K562 (cell line): ENCODE measurements around the gene SH3BGRL2. TPM values are rescaled to one million over a fixed set of nuclear protein-coding genes. Genes with fewer than 3 reads are reported as not detected.

ENCODE experiments used
- ATAC-seq: fragments of 200-7000 bp; cut with Tn5 transposase; 3 replicates; pipeline ENCODE4 v1.9.1; 2020; ENCODE audit warnings: moderate library complexity
- BruUV-seq: library from RNA; stranded (reverse); fragments of 400-500 nt; replicated peaks from 2 replicates; lab custom pipeline; 2021; lab: Mats Ljungman, UMichigan
- CTCF ChIA-PET: fragments of 300-600 bp; formaldehyde crosslinking; extraction: SDS; loops from one replicate; lab custom pipeline; 2021; ENCODE audit warnings: low intra/inter-chr PET ratio; lab: Yijun Ruan, JAX
- POLR2A ChIA-PET: fragments of 300-600, 350-650 bp; sonication (Branson Sonifier 250); formaldehyde crosslinking; extraction: SDS; loops from one replicate; lab custom pipeline; 2021; ENCODE audit warnings: antibody characterized with exemption, inconsistent platforms; lab: Yijun Ruan, JAX
- DNase-seq, 4 experiments: peaks; one replicate each; pipeline versions ENCODE4 v3.0.0 to v3.0.0-alpha.2; 2011 to 2018; ENCODE audit warnings: low spot score in 3 of 4, mixed read lengths in 3 of 4; ENCODE audit errors: extremely low read depth in 1 of 4
- FAIRE-seq: peaks from 2 replicates; lab custom pipeline; 2011; peaks lifted over from hg19 to GRCh38; lab: Jason Lieb, UNC
- H2AFZ ChIP-seq: 2 replicates; pipeline ENCODE4 v1.6.0; 2011; ENCODE audit warnings: low read depth, low read length, control low read depth, inconsistent platforms
- H3K27ac ChIP-seq: fragments of 200-600 bp; 3 replicates; pipeline ENCODE4 v1.8.0; 2011; ENCODE audit warnings: low read depth, mild to moderate bottlenecking, control low read depth, inconsistent platforms, low read length, moderate library complexity, mixed read lengths; ENCODE audit errors: extremely low read depth
- H3K27me3 ChIP-seq, 2 experiments: fragments of 300-600 bp in 1 of 2; 2 replicates in 1 of 2; 3 replicates in 1 of 2; pipeline versions ENCODE4 v1.6.0 to v1.8.0; 2011; ENCODE audit warnings: inconsistent platforms in 2 of 2, low read length in 2 of 2, mild to moderate bottlenecking in 1 of 2, mixed read lengths in 1 of 2, moderate library complexity in 1 of 2; ENCODE audit not compliant: control insufficient read depth in 2 of 2, insufficient read depth in 2 of 2
- H3K36me3 ChIP-seq: fragments of 300-600 bp; 3 replicates; pipeline ENCODE4 v1.8.0; 2011; ENCODE audit warnings: mild to moderate bottlenecking, low read length, inconsistent platforms; ENCODE audit not compliant: control insufficient read depth, insufficient read depth
- H3K4me1 ChIP-seq, 2 experiments: fragments of 200-600 bp in 1 of 2; replicated peaks in 1 of 2; 2 replicates in 1 of 2; 3 replicates in 1 of 2; pipeline versions ENCODE4 v1.5.1 to v1.8.0; 2011; ENCODE audit warnings: inconsistent platforms in 2 of 2, low read length in 2 of 2, mild to moderate bottlenecking in 1 of 2, mixed read lengths in 1 of 2, moderate library complexity in 1 of 2; ENCODE audit not compliant: control insufficient read depth in 2 of 2, insufficient read depth in 2 of 2
- H3K4me2 ChIP-seq: 2 replicates; pipeline ENCODE4 v1.6.1; 2011; ENCODE audit warnings: low read length, control low read depth, inconsistent platforms, mixed read lengths; ENCODE audit not compliant: insufficient read depth
- H3K4me3 ChIP-seq: fragments of 200-600 bp; sonication (generic), shearing (Covaris generic); 2 replicates; pipeline ENCODE4 v1.5.1; 2016; ENCODE audit warnings: control low read depth, inconsistent platforms
- H3K79me2 ChIP-seq: fragments of 200-600 bp; 3 replicates; pipeline ENCODE4 v1.8.0; 2011; ENCODE audit warnings: low read length, inconsistent platforms; ENCODE audit not compliant: control insufficient read depth, insufficient read depth
- H3K9ac ChIP-seq, 2 experiments: 2 replicates each; pipeline versions ENCODE4 v1.6.0 to v1.6.1; 2011; ENCODE audit warnings: low read depth in 2 of 2, low read length in 2 of 2, control low read depth in 1 of 2, inconsistent platforms in 1 of 2, mild to moderate bottlenecking in 1 of 2, mixed read lengths in 1 of 2; ENCODE audit not compliant: insufficient read depth in 1 of 2
- H3K9me1 ChIP-seq: one replicate; pipeline ENCODE4 v1.6.0; 2011; ENCODE audit warnings: inconsistent platforms, mild to moderate bottlenecking, low read length, moderate library complexity; ENCODE audit not compliant: control insufficient read depth, insufficient read depth
- H3K9me3 ChIP-seq: replicated peaks from 2 replicates; pipeline ENCODE4 v1.5.1; 2011; ENCODE audit warnings: low read depth, low read length, inconsistent platforms; ENCODE audit not compliant: control insufficient read depth, insufficient read depth
- H4K20me1 ChIP-seq: replicated peaks from 2 replicates; pipeline ENCODE4 v1.6.1; 2011; ENCODE audit warnings: low read length, inconsistent platforms, mixed read lengths; ENCODE audit not compliant: control insufficient read depth, insufficient read depth
- CEBPG ChIP-seq, 3 experiments: fragments of 200-800 bp in 1 of 3; sonication (Bioruptor generic) in 1 of 3; sonication (generic) in 1 of 3; formaldehyde crosslinking in 1 of 3; IDR thresholded peaks in 2 of 3; conservative IDR thresholded peaks in 1 of 3; 2 replicates each; pipeline versions ENCODE4 v1.6.1 to v1.8.0; 2016 to 2022; ENCODE audit warnings: missing compliant biosample characterization in 2 of 3, missing genetic modification characterization in 2 of 3, mild to moderate bottlenecking in 1 of 3, missing genetic modification reagents in 1 of 3
- KLF13 ChIP-seq: fragments of 450-650 bp; IDR thresholded peaks from 2 replicates; pipeline ENCODE4 v1.6.1; 2016; ENCODE audit warnings: missing genetic modification characterization, low read depth, mild to moderate bottlenecking, missing compliant biosample characterization, moderate library complexity, borderline replicate concordance
- NFATC3 ChIP-seq: fragments of 450-650 bp; IDR thresholded peaks from 2 replicates; pipeline ENCODE4 v1.6.1; 2017; ENCODE audit warnings: mild to moderate bottlenecking
- ZNF398 ChIP-seq: fragments of 250-450 bp; sonication (Bioruptor Pico); IDR thresholded peaks from 2 replicates; pipeline ENCODE4 v1.8.0; 2021; ENCODE audit warnings: moderate library complexity, mild to moderate bottlenecking, inconsistent platforms
- WGBS: fragments of 100-300 bp; shearing (Covaris generic); methylation state at CpG from one replicate; pipeline ENCODE4 v1.1.6; 2016; ENCODE audit warnings: low coverage, mixed read lengths; ENCODE audit not compliant: insufficient coverage; ENCODE audit errors: missing lambda C conversion rate; 5-methylcytosine and 5-hydroxymethylcytosine counted together
- in situ Hi-C: fragments of 300-500 bp; cut with MboI; formaldehyde crosslinking; loops from 4 replicates; pipeline ENCODE4 v1.15.0; 2018; ENCODE audit warnings: inconsistent platforms, mixed read lengths
- intact Hi-C: fragments of 100-400 bp; cut with micrococcal nuclease; formaldehyde crosslinking; loops from 2 replicates; pipeline ENCODE4 v1.14.2; 2022
- polyA plus RNA-seq, 8 experiments: library from polyadenylated mRNA; depleted of rRNA in 4 of 8; stranded (reverse) in 5 of 8; unstranded in 3 of 8; fragments of >200 nt; fragmentation: Nextera tagmentation in 2 of 8; fragmentation: Illumina TruSeq in 1 of 8; extraction: Ambion mirVana in 2 of 8; extraction: Trizol in 1 of 8; gene quantifications; 2 replicates each; pipeline versions ENCODE4 v1.2.1 to v1.2.3, GENCODE V29; 2011 to 2014; ENCODE audit warnings: inconsistent platforms in 1 of 8, missing spikeins in 1 of 8
- total RNA-seq, 7 experiments: library from RNA; depleted of rRNA in 6 of 7; stranded (reverse); fragments of >200 nt in 6 of 7; fragmentation: Illumina TruSeq in 2 of 7; extraction: Trizol in 2 of 7; gene quantifications; 2 replicates each; pipeline versions ENCODE4 v1.2.1 to v1.2.3, GENCODE V29; 2011 to 2021; ENCODE audit warnings: low replicate concordance in 1 of 7
- TF ChIP-seq, protein P1 (sequence below): sonication (generic); formaldehyde crosslinking; IDR thresholded peaks from 2 replicates; pipeline ENCODE4 v1.8.0; 2022; ENCODE audit warnings: missing genetic modification reagents, mild to moderate bottlenecking, moderate library complexity, borderline replicate concordance

Gene SH3BGRL2
- total and polyA plus RNA-seq, 9 of the 15 experiments (the other 6 are each of a cell fraction or from before 2014, with no cell fraction given) = 4.4 to 12.1 (median 7.3) TPM

GRCh38 chr6:79648328-79648727 is 17.2 kb downstream of the SH3BGRL2 start:
- Histone ChIP-seq H3K4me2 (no peak overlapping the region), H3K9ac (no peak overlapping the region), H3K9me1 (no peaks in the 10 kb centered on the region), H3K27ac (no peak overlapping the region), H3K4me3 (no peak overlapping the region), H3K9me3 (no peaks in the 10 kb centered on the region), H3K36me3 (no peaks in the 10 kb centered on the region), H3K4me1 (peaks cover 0 to 4% of the 10 kb centered on the region in 2 experiments; a peak in 2 of 5 replicates), H3K79me2 (peaks cover 18% of the 10 kb centered on the region; the same call in 1 of the 3 replicates), H4K20me1 (no peaks in the 10 kb centered on the region), H2AFZ (no peak overlapping the region), H3K27me3 (no peaks in the 10 kb centered on the region)
- CTCF ChIA-PET = no interaction called here
- POLR2A ChIA-PET = interaction anchor here (1.3 to 2.0 kb wide), 2 partner anchors 8 to 16 kb away, joined by 6 to 7 read pairs; no protein-coding TSS in a partner anchor
- ATAC-seq = no peak
- TF ChIP-seq CEBPG (CRISPR knock-in tag; IDR thresholded peaks at IDR 0.05) (no peak), CEBPG (tag; conservative IDR thresholded peaks at IDR 0.05 in 1 of 2, IDR thresholded peaks at IDR 0.05 in 1 of 2) (no peak)
- intact Hi-C loops (no loop called here), in situ Hi-C loops (no loop called here)
- FAIRE-seq = no peak
- WGBS = 15% methylated on average over 2 of the region's 2 CpGs
- DNase-seq = no peak
- BruUV-seq = no TSS peak

DNA sequence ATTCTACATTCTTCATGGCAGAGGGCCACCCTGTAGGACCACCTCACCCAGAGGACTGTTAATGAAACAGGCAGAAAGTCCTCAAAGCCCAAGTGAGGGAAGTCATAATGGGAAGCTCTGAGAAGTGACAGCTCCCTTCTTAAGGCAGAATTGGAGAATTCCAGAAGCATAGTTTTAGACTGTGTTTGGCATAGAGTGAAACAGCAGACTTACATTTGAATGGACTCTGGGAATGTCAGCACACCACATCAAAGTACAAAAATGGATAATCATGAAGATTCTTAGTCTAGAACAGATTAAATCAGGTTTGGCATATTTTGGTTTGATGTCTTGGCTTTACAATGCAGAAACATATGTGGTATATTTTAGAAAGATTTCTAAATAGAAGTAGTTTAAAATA is 17.9 kb downstream of the SH3BGRL2 start:
- Histone ChIP-seq H3K9ac (no peak overlapping the region), H2AFZ (no peak overlapping the region), H3K27me3 (no peaks in the 10 kb centered on the region), H3K36me3 (no peaks in the 10 kb centered on the region), H3K9me3 (no peaks in the 10 kb centered on the region), H4K20me1 (no peaks in the 10 kb centered on the region), H3K9me1 (no peaks in the 10 kb centered on the region), H3K79me2 (peaks cover 18% of the 10 kb centered on the region; the same call in 1 of the 3 replicates), H3K4me2 (no peak overlapping the region), H3K27ac (no peak overlapping the region), H3K4me3 (no peak overlapping the region), H3K4me1 (no peaks in the 10 kb centered on the region; a peak in 1 of 5 replicates)
- no peak for FAIRE-seq
- ATAC-seq = no peak
- in situ Hi-C loops = no loop called here
- no peak for DNase-seq
- intact Hi-C loops = no loop called here
- BruUV-seq = no TSS peak
- TF ChIP-seq, protein P1, sequence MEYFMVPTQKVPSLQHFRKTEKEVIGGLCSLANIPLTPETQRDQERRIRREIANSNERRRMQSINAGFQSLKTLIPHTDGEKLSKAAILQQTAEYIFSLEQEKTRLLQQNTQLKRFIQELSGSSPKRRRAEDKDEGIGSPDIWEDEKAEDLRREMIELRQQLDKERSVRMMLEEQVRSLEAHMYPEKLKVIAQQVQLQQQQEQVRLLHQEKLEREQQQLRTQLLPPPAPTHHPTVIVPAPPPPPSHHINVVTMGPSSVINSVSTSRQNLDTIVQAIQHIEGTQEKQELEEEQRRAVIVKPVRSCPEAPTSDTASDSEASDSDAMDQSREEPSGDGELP = no peak
- TF ChIP-seq KLF13 (no peak), NFATC3 (no peak), ZNF398 (CRISPR knock-in tag) (no peak)
- ChIA-PET POLR2A (interaction anchor here (1.3 to 2.0 kb wide), 2 partner anchors 9 to 17 kb away, joined by 6 to 7 read pairs; no protein-coding TSS in a partner anchor), CTCF (no interaction called here)
